HEK293 (cell line): ENCODE measurements around the gene LEF1.

Source experiments
- CTCF ChIA-PET: fragments of 350-600 bp; formaldehyde crosslinking; extraction: SDS; loops from one replicate; lab custom pipeline; 2021; ENCODE audit warnings: antibody characterized with exemption; lab: Yijun Ruan, JAX
- POLR2A ChIA-PET: fragments of 300-600 bp; formaldehyde crosslinking; extraction: SDS; loops from one replicate; lab custom pipeline; 2020; ENCODE audit warnings: antibody characterized with exemption, inconsistent platforms; lab: Yijun Ruan, JAX
- H3K27ac ChIP-seq: fragments of 200-500 bp; sonication (Bioruptor generic); 2 replicates; pipeline ENCODE4 v1.5.1; 2014; ENCODE audit warnings: low read depth, low read length, control low read depth, inconsistent platforms; ENCODE audit errors: extremely low read depth
- H3K36me3 ChIP-seq, 2 experiments: fragments of 200-500 bp in 1 of 2; sonication (Bioruptor generic) in 1 of 2; 1 replicate in 1 of 2; 2 replicates in 1 of 2; pipeline ENCODE4 v1.5.1; 2014 to 2017; ENCODE audit warnings: inconsistent platforms in 2 of 2, low read length in 2 of 2; ENCODE audit not compliant: control insufficient read depth in 2 of 2, insufficient read depth in 1 of 2
- H3K4me1 ChIP-seq: fragments of 200-500 bp; sonication (Bioruptor generic); 2 replicates; pipeline ENCODE4 v1.5.1; 2014; ENCODE audit warnings: mild to moderate bottlenecking, low read length, inconsistent platforms; ENCODE audit not compliant: control insufficient read depth, insufficient read depth
- H3K4me3 ChIP-seq: 2 replicates; pipeline ENCODE4 v1.5.1; 2011; ENCODE audit warnings: low read depth, mild to moderate bottlenecking, control low read depth, low read length, moderate library complexity
- H3K9me3 ChIP-seq: fragments of 200-500 bp; sonication (Bioruptor generic); 2 replicates; pipeline ENCODE4 v1.5.1; 2014; ENCODE audit warnings: low read depth, low read length, inconsistent platforms; ENCODE audit not compliant: control insufficient read depth, insufficient read depth
- KLF8 ChIP-seq: fragments of 450-650 bp; formaldehyde crosslinking; IDR thresholded peaks from 2 replicates; pipeline ENCODE4 v1.5.1; 2016; ENCODE audit warnings: missing biosample characterization, missing genetic modification characterization
- ZBTB1 ChIP-seq: fragments of 450-650 bp; formaldehyde crosslinking; IDR thresholded peaks from 2 replicates; pipeline ENCODE4 v1.5.1; 2016; ENCODE audit warnings: missing biosample characterization, missing genetic modification characterization
- ZBTB10 ChIP-seq: fragments of 450-650 bp; formaldehyde crosslinking; IDR thresholded peaks from 2 replicates; pipeline ENCODE4 v1.5.1; 2016; ENCODE audit warnings: missing biosample characterization, missing genetic modification characterization
- ZBTB8A ChIP-seq: fragments of 450-650 bp; formaldehyde crosslinking; IDR thresholded peaks from 2 replicates; pipeline ENCODE4 v1.5.1; 2016; ENCODE audit warnings: missing biosample characterization, missing genetic modification characterization
- ZFP41 ChIP-seq: fragments of 450-650 bp; formaldehyde crosslinking; IDR thresholded peaks from 2 replicates; pipeline ENCODE4 v1.5.1; 2016; ENCODE audit warnings: missing biosample characterization, missing genetic modification characterization, borderline replicate concordance
- ZNF132 ChIP-seq: fragments of 450-650 bp; formaldehyde crosslinking; IDR thresholded peaks from 2 replicates; pipeline ENCODE4 v1.5.1; 2017; ENCODE audit warnings: missing biosample characterization, missing genetic modification characterization, borderline replicate concordance
- ZNF175 ChIP-seq: fragments of 450-650 bp; formaldehyde crosslinking; IDR thresholded peaks from 2 replicates; pipeline ENCODE4 v1.5.1; 2016; ENCODE audit warnings: missing biosample characterization, missing genetic modification characterization
- ZNF211 ChIP-seq: fragments of 450-650 bp; formaldehyde crosslinking; IDR thresholded peaks from 2 replicates; pipeline ENCODE4 v1.5.1; 2016; ENCODE audit warnings: low read depth, missing biosample characterization, missing genetic modification characterization
- ZNF248 ChIP-seq: fragments of 450-650 bp; formaldehyde crosslinking; IDR thresholded peaks from 2 replicates; pipeline ENCODE4 v1.5.1; 2017; ENCODE audit warnings: missing biosample characterization, missing genetic modification characterization
- ZNF274 ChIP-seq, 2 experiments: fragments of 200-500 bp in 1 of 2; fragments of 450-650 bp in 1 of 2; sonication (Bioruptor generic) in 1 of 2; formaldehyde crosslinking in 1 of 2; IDR thresholded peaks; 2 replicates each; pipeline versions ENCODE4 v1.5.1 to v1.6.1; 2014 to 2016; ENCODE audit warnings: borderline replicate concordance in 1 of 2, inconsistent platforms in 1 of 2, low read length in 1 of 2, missing biosample characterization in 1 of 2, missing genetic modification characterization in 1 of 2
- ZNF354C ChIP-seq: fragments of 450-650 bp; formaldehyde crosslinking; IDR thresholded peaks from 2 replicates; pipeline ENCODE4 v1.5.1; 2016; ENCODE audit warnings: missing biosample characterization, missing genetic modification characterization, low read depth, borderline replicate concordance
- ZNF518A ChIP-seq: fragments of 450-650 bp; formaldehyde crosslinking; conservative IDR thresholded peaks from 2 replicates; pipeline ENCODE4 v1.5.1; 2016; ENCODE audit warnings: low read depth, missing biosample characterization, missing genetic modification characterization
- ZNF549 ChIP-seq: fragments of 450-650 bp; IDR thresholded peaks from 2 replicates; pipeline ENCODE4 v1.5.1; 2018; ENCODE audit warnings: missing biosample characterization, missing genetic modification characterization, mild to moderate bottlenecking, inconsistent platforms, moderate library complexity
- ZNF560 ChIP-seq: fragments of 450-650 bp; formaldehyde crosslinking; IDR thresholded peaks from 2 replicates; pipeline ENCODE4 v1.5.1; 2017; ENCODE audit warnings: missing biosample characterization, missing genetic modification characterization, borderline replicate concordance
- ZNF561 ChIP-seq: fragments of 450-650 bp; IDR thresholded peaks from 2 replicates; pipeline ENCODE4 v1.5.1; 2018; ENCODE audit warnings: missing biosample characterization, missing genetic modification characterization, borderline replicate concordance
- ZNF670 ChIP-seq: fragments of 450-650 bp; formaldehyde crosslinking; IDR thresholded peaks from 2 replicates; pipeline ENCODE4 v1.5.1; 2016; ENCODE audit warnings: missing biosample characterization, missing genetic modification characterization, low read depth
- ZNF707 ChIP-seq: fragments of 450-650 bp; formaldehyde crosslinking; IDR thresholded peaks from 2 replicates; pipeline ENCODE4 v1.5.1; 2016; ENCODE audit warnings: missing biosample characterization, missing genetic modification characterization
- ZNF791 ChIP-seq: fragments of 450-650 bp; formaldehyde crosslinking; IDR thresholded peaks from 2 replicates; pipeline ENCODE4 v1.5.1; 2016; ENCODE audit warnings: missing biosample characterization, missing genetic modification characterization
- ZSCAN5A ChIP-seq: fragments of 450-650 bp; formaldehyde crosslinking; IDR thresholded peaks from 2 replicates; pipeline ENCODE4 v1.5.1; 2016; ENCODE audit warnings: missing biosample characterization, missing genetic modification characterization
- TF ChIP-seq, protein P1 (sequence below): fragments of 450-650 bp; formaldehyde crosslinking; IDR thresholded peaks from 2 replicates; pipeline ENCODE4 v1.5.1; 2016; ENCODE audit warnings: missing biosample characterization, missing genetic modification characterization, borderline replicate concordance
- TF ChIP-seq, protein P2 (sequence below): fragments of 450-650 bp; formaldehyde crosslinking; IDR thresholded peaks from 2 replicates; pipeline ENCODE4; 2016; ENCODE audit warnings: missing biosample characterization, missing genetic modification characterization
- TF ChIP-seq, protein P3 (sequence below): fragments of 450-650 bp; formaldehyde crosslinking; IDR thresholded peaks from 2 replicates; pipeline ENCODE4 v1.5.1; 2016; ENCODE audit warnings: missing biosample characterization, missing genetic modification characterization

Gene LEF1

GRCh38 chr4:108148316-108148715 lies 20.4 kb downstream of the LEF1 start (continued):
- TF ChIP-seq, protein P1, sequence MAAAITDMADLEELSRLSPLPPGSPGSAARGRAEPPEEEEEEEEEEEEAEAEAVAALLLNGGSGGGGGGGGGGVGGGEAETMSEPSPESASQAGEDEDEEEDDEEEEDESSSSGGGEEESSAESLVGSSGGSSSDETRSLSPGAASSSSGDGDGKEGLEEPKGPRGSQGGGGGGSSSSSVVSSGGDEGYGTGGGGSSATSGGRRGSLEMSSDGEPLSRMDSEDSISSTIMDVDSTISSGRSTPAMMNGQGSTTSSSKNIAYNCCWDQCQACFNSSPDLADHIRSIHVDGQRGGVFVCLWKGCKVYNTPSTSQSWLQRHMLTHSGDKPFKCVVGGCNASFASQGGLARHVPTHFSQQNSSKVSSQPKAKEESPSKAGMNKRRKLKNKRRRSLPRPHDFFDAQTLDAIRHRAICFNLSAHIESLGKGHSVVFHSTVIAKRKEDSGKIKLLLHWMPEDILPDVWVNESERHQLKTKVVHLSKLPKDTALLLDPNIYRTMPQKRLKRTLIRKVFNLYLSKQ (tag by site-specific recombination): no peak
- TF ChIP-seq KLF8 (tag by site-specific recombination) (no peak), ZNF354C (tag by site-specific recombination) (no peak), ZBTB1 (tag by site-specific recombination) (no peak), ZNF274 (IDR thresholded peaks at IDR 0.05; ENCODE audit: low read length) (no peak), ZNF274 (tag by site-specific recombination; IDR thresholded peaks at IDR 0.05; ENCODE audit: borderline replicate concordance) (no peak), ZNF132 (no peak)
- TF ChIP-seq, protein P2, sequence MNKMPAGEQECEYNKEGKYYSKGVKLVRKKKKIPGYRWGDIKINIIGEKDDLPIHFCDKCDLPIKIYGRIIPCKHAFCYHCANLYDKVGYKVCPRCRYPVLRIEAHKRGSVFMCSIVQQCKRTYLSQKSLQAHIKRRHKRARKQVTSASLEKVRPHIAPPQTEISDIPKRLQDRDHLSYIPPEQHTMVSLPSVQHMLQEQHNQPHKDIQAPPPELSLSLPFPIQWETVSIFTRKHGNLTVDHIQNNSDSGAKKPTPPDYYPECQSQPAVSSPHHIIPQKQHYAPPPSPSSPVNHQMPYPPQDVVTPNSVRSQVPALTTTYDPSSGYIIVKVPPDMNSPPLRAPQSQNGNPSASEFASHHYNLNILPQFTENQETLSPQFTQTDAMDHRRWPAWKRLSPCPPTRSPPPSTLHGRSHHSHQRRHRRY (tag by site-specific recombination): no peak
- TF ChIP-seq, all 188 proteins: peak for 10

GRCh38 chr4:108146819-108147218 lies 21.9 kb downstream of the LEF1 start:
- POLR2A ChIA-PET: no interaction called here
- H3K4me1 ChIP-seq: peaks cover 12% of the 10 kb centered on the region
- no peak overlapping the region for H3K4me3 ChIP-seq
- no peak overlapping the region for H3K27ac ChIP-seq
- no peaks in the 10 kb centered on the region for H3K36me3 ChIP-seq
- H3K9me3 ChIP-seq: no peaks in the 10 kb centered on the region
- CTCF ChIA-PET: interaction anchor here (0.7 kb wide), 1 partner anchor 365 kb away, joined by 4 read pairs; no protein-coding TSS in a partner anchor
- TF ChIP-seq ZNF248 (tag by site-specific recombination) (no peak), ZFP41 (tag by site-specific recombination) (no peak), ZNF211 (tag by site-specific recombination) (no peak), ZNF670 (tag by site-specific recombination) (no peak), ZBTB8A (tag by site-specific recombination) (no peak), ZNF707 (tag by site-specific recombination) (no peak), ZNF175 (no peak), ZNF549 (tag by site-specific recombination) (no peak), ZNF518A (tag by site-specific recombination) (no peak), ZNF791 (tag by site-specific recombination) (no peak), ZNF560 (tag by site-specific recombination) (no peak), ZSCAN5A (tag by site-specific recombination) (no peak), ZBTB10 (tag by site-specific recombination) (no peak), ZNF561 (no peak)
- TF ChIP-seq, protein P3, sequence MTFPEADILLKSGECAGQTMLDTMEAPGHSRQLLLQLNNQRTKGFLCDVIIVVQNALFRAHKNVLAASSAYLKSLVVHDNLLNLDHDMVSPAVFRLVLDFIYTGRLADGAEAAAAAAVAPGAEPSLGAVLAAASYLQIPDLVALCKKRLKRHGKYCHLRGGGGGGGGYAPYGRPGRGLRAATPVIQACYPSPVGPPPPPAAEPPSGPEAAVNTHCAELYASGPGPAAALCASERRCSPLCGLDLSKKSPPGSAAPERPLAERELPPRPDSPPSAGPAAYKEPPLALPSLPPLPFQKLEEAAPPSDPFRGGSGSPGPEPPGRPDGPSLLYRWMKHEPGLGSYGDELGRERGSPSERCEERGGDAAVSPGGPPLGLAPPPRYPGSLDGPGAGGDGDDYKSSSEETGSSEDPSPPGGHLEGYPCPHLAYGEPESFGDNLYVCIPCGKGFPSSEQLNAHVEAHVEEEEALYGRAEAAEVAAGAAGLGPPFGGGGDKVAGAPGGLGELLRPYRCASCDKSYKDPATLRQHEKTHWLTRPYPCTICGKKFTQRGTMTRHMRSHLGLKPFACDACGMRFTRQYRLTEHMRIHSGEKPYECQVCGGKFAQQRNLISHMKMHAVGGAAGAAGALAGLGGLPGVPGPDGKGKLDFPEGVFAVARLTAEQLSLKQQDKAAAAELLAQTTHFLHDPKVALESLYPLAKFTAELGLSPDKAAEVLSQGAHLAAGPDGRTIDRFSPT (tag by site-specific recombination): no peak
